K562 treated with DMSO at 1 percent for 4 hours (cell line): ENCODE data around the gene FAM13B. TPM values are rescaled to one million over a fixed set of nuclear protein-coding genes. Genes with fewer than 3 reads are reported as not detected.

Experiments used
- total RNA-seq: library from RNA; unstranded; fragments of 300-600 nt; gene quantifications from 2 replicates; pipeline ENCODE4 v1.2.3, GENCODE V29; 2022; ENCODE audit not compliant: insufficient read depth

Gene FAM13B
- 13.7 and 25.3 TPM in 2 replicates for total RNA-seq

DNA sequence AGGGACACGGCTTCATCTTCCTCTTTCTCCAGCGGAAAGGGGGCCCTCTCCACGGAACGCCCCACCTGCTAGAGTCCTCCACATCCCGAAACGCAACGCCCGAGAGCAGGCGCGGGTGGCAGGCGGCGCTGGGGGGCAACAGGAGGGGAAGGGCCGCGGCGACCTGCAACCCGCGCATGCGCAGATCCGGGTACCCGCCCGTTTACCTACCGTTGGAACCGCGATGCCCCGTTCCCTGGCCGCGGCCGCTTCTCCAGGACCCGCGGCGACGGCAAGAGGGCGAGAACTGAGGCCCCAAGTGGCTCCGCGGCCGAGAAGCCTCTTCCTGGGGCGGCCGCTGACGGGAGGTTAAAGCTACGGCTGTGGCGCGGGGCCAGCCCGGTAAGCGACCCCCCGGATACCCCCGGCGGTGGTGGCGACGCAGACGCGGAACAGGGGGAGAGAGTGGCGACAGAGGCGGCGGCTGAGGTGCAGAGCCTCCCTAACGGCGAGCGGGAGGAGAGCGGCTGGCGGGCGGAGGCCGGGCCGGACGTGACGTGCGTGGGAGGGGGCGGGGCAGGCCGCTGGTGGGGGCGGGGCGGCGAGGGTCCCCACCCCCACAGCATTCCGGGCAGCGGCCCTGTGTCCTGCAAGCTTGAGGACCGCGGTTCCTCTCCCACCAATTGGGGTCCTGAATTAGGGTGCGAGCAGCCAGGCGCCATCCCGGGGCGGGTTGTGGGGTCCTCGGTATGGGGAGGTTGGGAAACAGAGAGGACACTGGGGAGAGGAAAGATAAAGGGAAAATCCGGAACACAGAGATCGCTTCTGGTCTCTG lies at the start of gene FAM13B:
Gene FAM13B (minus strand): TSS at position 508 of the 814 bp plus-strand sequence. CDS start 13,968 bp downstream, outside the sequence.

DNA sequence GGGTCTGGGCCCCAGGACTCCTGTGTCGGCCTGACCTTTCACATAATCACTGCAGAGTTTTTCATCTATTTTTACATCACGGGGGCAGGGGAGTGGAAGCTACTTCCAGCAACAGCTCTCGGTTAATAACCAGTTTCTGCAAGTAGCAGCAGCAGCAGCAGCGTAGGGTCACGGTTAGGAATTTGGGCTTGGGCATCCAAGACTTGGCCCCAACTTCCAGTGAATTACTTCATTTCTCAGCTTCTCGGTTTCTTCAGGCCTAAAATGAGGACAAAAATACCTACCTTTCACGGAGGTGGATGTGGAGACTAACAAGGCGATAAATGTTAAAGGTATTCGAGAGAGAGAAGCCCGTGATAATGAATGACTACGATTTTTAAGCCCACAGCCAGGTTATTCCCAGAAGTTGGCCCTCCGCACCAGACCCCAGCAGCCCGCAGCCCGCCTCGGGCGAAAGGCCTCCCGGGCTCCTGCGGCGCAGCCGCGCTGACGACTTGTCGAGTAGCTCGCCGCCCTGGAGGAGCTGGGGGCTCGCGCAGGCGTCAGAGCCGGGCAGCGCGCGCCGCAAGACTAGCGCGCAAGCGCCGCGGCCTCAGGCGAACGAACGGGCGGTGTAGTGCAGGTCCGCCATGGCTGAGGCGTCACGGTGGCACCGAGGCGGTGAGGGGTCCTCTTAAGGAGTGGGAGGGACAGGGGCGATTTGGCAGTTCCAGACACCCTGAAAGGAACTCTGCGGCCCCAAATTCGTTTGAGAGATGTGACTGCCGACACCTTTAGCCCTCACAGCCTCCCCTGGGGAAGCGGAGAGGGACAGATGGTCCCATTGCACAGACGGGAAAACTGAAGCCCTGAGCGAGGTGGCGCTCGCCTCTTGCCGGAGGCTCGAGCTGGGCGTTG lies 143.8 kb downstream of the FAM13B start, which contains the start of gene PKD2L2:
Gene PKD2L2 (plus strand): TSS at position 595 of the 897 bp plus-strand sequence. CDS start 35 bp downstream, at position 630.

Other genes with a start within 250 kb of the FAM13B start
- not detected in 2 replicates for gene MYOT, start 165.2 kb downstream of the FAM13B start, total RNA-seq
- not detected in 2 replicates for gene PKD2L2, start 143.6 kb downstream of the FAM13B start, total RNA-seq
- gene WNT8A, start 51.0 kb upstream of the FAM13B start, total RNA-seq: not detected in 2 replicates
- not detected in 2 replicates for gene NME5, start 106.3 kb upstream of the FAM13B start, total RNA-seq
- gene BRD8, start 145.6 kb upstream of the FAM13B start, total RNA-seq: 67.4 and 76.1 TPM in 2 replicates
- gene KIF20A, start 146.0 kb upstream of the FAM13B start, total RNA-seq: 27.8 and 36.4 TPM in 2 replicates
- gene CDC23, start 180.2 kb upstream of the FAM13B start, total RNA-seq: 22.4 and 27.0 TPM in 2 replicates
- not detected in 2 replicates for gene GFRA3, start 241.5 kb upstream of the FAM13B start, total RNA-seq